ENCODE measurements around the gene RAPGEF1. TPM values are rescaled to one million over a fixed set of nuclear protein-coding genes. Genes with fewer than 3 reads are reported as not detected.

Gene RAPGEF1
- total RNA-seq, 2 experiments from 2014 or later, result 118 to 243 TPM

- ChIA-PET CTCF (ENCODE audit: unreplicated experiment) (no interaction called here), POLR2A (no interaction called here)
- Histone ChIP-seq H3K79me2 (ENCODE audit: insufficient read depth, low read depth, low read length) (no peaks in the 10 kb centered on the region), H2AFZ (ENCODE audit: low read length) (no peak overlapping the region), H3K4me1 (ENCODE audit: insufficient read depth, low read length, poor library complexity, severe bottlenecking) (peaks cover 4% of the 10 kb centered on the region), H3K4me3 (ENCODE audit: low read depth, low read length, poor library complexity, severe bottlenecking) (no peak overlapping the region), H4K20me1 (ENCODE audit: insufficient read depth, low read length) (no peaks in the 10 kb centered on the region), H3K9me2 (ENCODE audit: insufficient read depth, low read length) (no peaks in the 10 kb centered on the region), H3K9me3 (ENCODE audit: low read length) (no peaks in the 10 kb centered on the region), H3K4me2 (ENCODE audit: low read length) (no peak overlapping the region), H3K27ac (ENCODE audit: low read depth, low read length, poor library complexity, severe bottlenecking) (no peak overlapping the region), H3K36me3 (ENCODE audit: insufficient read depth, low read length) (peaks cover 87% of the 10 kb centered on the region)
- intact Hi-C loops (cut with micrococcal nuclease; ENCODE audit: unreplicated experiment), result no loop called here
- BruUV-seq (replicated peaks), result no TSS peak
- DNase-seq (ENCODE audit: low spot score), result no peak
- TF ChIP-seq EZH2phosphoT487 (IDR thresholded peaks at IDR 0.05; ENCODE audit: borderline replicate concordance, low read depth, low read length), result no peak
Observed at GRCh38 chr9:131587906-131588305, 152.0 kb downstream of the RAPGEF1 start.

- intact Hi-C loops (cut with micrococcal nuclease; ENCODE audit: unreplicated experiment), result no loop called here
- Histone ChIP-seq H3K36me3 (ENCODE audit: insufficient read depth, low read length) (peaks cover 88% of the 10 kb centered on the region), H3K9me3 (ENCODE audit: low read length) (no peaks in the 10 kb centered on the region), H3K4me3 (ENCODE audit: low read depth, low read length, poor library complexity, severe bottlenecking) (no peak overlapping the region), H3K79me2 (ENCODE audit: insufficient read depth, low read depth, low read length) (no peaks in the 10 kb centered on the region), H2AFZ (ENCODE audit: low read length) (no peak overlapping the region), H3K27ac (ENCODE audit: low read depth, low read length, poor library complexity, severe bottlenecking) (no peak overlapping the region), H3K9me2 (ENCODE audit: insufficient read depth, low read length) (no peaks in the 10 kb centered on the region), H3K4me2 (ENCODE audit: low read length) (no peak overlapping the region), H4K20me1 (ENCODE audit: insufficient read depth, low read length) (no peaks in the 10 kb centered on the region), H3K4me1 (ENCODE audit: insufficient read depth, low read length, poor library complexity, severe bottlenecking) (peaks cover 4% of the 10 kb centered on the region)
- DNase-seq (ENCODE audit: low spot score), result no peak
- BruUV-seq (replicated peaks), result no TSS peak
- POLR2A ChIA-PET, result no interaction called here
- CTCF ChIA-PET (ENCODE audit: unreplicated experiment), result no interaction called here
- TF ChIP-seq EZH2phosphoT487 (IDR thresholded peaks at IDR 0.05; ENCODE audit: borderline replicate concordance, low read depth, low read length), result no peak
- TF ChIP-seq, protein P1, sequence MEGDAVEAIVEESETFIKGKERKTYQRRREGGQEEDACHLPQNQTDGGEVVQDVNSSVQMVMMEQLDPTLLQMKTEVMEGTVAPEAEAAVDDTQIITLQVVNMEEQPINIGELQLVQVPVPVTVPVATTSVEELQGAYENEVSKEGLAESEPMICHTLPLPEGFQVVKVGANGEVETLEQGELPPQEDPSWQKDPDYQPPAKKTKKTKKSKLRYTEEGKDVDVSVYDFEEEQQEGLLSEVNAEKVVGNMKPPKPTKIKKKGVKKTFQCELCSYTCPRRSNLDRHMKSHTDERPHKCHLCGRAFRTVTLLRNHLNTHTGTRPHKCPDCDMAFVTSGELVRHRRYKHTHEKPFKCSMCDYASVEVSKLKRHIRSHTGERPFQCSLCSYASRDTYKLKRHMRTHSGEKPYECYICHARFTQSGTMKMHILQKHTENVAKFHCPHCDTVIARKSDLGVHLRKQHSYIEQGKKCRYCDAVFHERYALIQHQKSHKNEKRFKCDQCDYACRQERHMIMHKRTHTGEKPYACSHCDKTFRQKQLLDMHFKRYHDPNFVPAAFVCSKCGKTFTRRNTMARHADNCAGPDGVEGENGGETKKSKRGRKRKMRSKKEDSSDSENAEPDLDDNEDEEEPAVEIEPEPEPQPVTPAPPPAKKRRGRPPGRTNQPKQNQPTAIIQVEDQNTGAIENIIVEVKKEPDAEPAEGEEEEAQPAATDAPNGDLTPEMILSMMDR (conservative IDR thresholded peaks at IDR 0.05; ENCODE audit: low read length), result no peak
Observed at GRCh38 chr9:131587331-131587730, 152.5 kb downstream of the RAPGEF1 start.

DNA sequence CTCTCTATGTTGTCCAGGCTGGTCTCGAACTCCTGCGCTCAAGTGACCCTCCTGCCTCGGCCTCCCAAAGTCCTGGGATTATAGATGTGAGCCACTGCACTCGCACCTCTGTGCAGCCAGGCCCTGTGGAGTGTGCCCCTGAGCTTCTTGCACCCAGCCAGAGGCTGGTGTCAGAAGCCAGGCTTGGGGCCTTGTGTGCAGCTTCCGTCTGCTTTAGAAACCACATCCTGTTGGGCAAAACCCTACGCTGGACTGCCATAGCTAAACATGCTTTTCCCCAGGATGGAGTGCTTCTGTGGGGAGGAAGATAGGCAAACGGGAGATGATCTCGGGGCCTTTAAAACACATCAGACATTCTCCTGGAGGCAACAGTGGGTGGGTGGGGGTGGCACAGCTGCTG lies 154.5 kb downstream of the RAPGEF1 start:
- TF ChIP-seq, protein P1 (conservative IDR thresholded peaks at IDR 0.05; ENCODE audit: low read length), result no peak
- no peak for TF ChIP-seq EZH2phosphoT487 (IDR thresholded peaks at IDR 0.05; ENCODE audit: borderline replicate concordance, low read depth, low read length)
- no peak overlapping the region for H3K4me3 ChIP-seq (ENCODE audit: low read depth, low read length, poor library complexity, severe bottlenecking)
- no peaks in the 10 kb centered on the region for H3K79me2 ChIP-seq (ENCODE audit: insufficient read depth, low read depth, low read length)
- CTCF ChIA-PET (ENCODE audit: unreplicated experiment), result interaction anchor here (0.6 kb wide), 2 partner anchors 165 to 170 kb away, joined by 3 to 4 read pairs; no protein-coding TSS in a partner anchor
- peaks cover 88% of the 10 kb centered on the region for H3K36me3 ChIP-seq (ENCODE audit: insufficient read depth, low read length)
- H3K4me2 ChIP-seq (ENCODE audit: low read length), result no peak overlapping the region
- no peak overlapping the region for H3K27ac ChIP-seq (ENCODE audit: low read depth, low read length, poor library complexity, severe bottlenecking)
- DNase-seq (ENCODE audit: low spot score), result peak; percentile 33
- H2AFZ ChIP-seq (ENCODE audit: low read length), result no peak overlapping the region
- POLR2A ChIA-PET, result interaction anchor here (0.6 to 1.2 kb wide), 4 partner anchors 18 to 1222 kb away, joined by 3 read pairs; no protein-coding TSS in a partner anchor
- peaks cover 4% of the 10 kb centered on the region for H3K4me1 ChIP-seq (ENCODE audit: insufficient read depth, low read length, poor library complexity, severe bottlenecking)
- BruUV-seq (replicated peaks), result no TSS peak
- intact Hi-C loops (cut with micrococcal nuclease; ENCODE audit: unreplicated experiment), result no loop called here
- no peaks in the 10 kb centered on the region for H3K9me2 ChIP-seq (ENCODE audit: insufficient read depth, low read length)
- H3K9me3 ChIP-seq (ENCODE audit: low read length), result no peaks in the 10 kb centered on the region
- no peaks in the 10 kb centered on the region for H4K20me1 ChIP-seq (ENCODE audit: insufficient read depth, low read length)
